Endothelial cell (in vitro differentiated cells): ENCODE data around the gene MED27. TPM values are rescaled to one million over a fixed set of nuclear protein-coding genes. Genes with fewer than 3 reads are reported as not detected.

Experiments used
- DNase-seq: peaks from one replicate; pipeline ENCODE4 v3.0.0; 2021; ENCODE audit warnings: low spot score
- H3K27ac Mint-ChIP-seq: one replicate; pipeline ENCODE4 v1.8.0; 2021; ENCODE audit warnings: mixed read lengths, inconsistent platforms; ENCODE audit not compliant: unreplicated experiment
- H3K27me3 Mint-ChIP-seq: one replicate; pipeline ENCODE4 v1.8.0; 2021; ENCODE audit warnings: mild to moderate bottlenecking, moderate library complexity, mixed read lengths, inconsistent platforms; ENCODE audit not compliant: unreplicated experiment
- H3K36me3 Mint-ChIP-seq: one replicate; pipeline ENCODE4 v1.8.0; 2021; ENCODE audit warnings: mild to moderate bottlenecking, low read depth, mixed read lengths, inconsistent platforms; ENCODE audit not compliant: unreplicated experiment
- H3K4me1 Mint-ChIP-seq: one replicate; pipeline ENCODE4 v1.8.0; 2021; ENCODE audit warnings: mild to moderate bottlenecking, mixed read lengths, inconsistent platforms; ENCODE audit not compliant: unreplicated experiment
- H3K4me3 Mint-ChIP-seq: one replicate; pipeline ENCODE4 v1.8.0; 2021; ENCODE audit warnings: mild to moderate bottlenecking, mixed read lengths, inconsistent platforms; ENCODE audit not compliant: unreplicated experiment
- H3K9me3 Mint-ChIP-seq: one replicate; pipeline ENCODE4 v1.8.0; 2021; ENCODE audit warnings: mixed read lengths, inconsistent platforms; ENCODE audit not compliant: unreplicated experiment
- total RNA-seq: library from RNA; stranded (reverse); fragmentation: NEBNext Ultra II Directional; extraction: Animal tissue kit (Norgen Biotek cat#: 25700); gene quantifications from one replicate; pipeline ENCODE4 v1.2.1, GENCODE V29; 2021; ENCODE audit not compliant: unreplicated experiment
- TF ChIP-seq, protein P1 (sequence below): fragments of 200-600 bp; sonication (generic); IDR thresholded peaks from one replicate; pipeline ENCODE4 v1.5.0; 2021; ENCODE audit warnings: antibody characterized with exemption; ENCODE audit not compliant: unreplicated experiment

MED27 gene
- total RNA-seq, 1 donor from 2014 or later = 24.0 TPM

DNA sequence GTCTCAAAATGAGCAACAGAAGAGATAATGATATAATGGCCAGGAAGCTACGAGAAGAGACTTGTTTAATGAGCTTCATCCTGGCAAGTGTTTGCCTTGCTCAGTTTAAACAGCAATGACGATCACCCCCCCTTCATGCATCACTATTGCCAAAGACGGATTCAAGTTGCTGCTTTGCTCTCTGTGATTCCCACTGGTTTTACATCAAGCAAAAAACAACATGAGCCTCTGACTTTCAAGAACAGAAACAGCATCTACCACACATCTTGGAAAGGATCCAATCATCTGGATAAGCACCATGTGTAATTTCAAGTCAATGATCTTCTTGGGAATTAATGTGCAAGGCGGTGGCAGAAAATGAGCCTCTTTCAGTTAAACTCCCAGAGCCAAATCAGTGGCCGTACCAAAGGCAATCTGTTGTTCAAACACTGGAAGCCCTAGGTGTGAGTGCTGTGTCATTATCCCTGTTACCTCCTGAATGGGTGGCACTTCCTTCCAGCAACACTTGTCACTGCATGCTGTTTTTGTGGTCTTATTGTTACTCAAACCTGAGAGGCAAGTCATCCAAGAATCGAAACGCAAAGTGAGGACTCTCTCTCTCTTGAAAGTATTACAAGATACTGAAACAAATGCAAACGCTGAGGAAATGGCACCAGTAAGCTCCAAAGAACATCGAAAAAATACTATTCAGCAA, 72.8 kb downstream of the MED27 start:
- Mint-ChIP-seq H3K27me3 (peaks cover 4% of the 10 kb centered on the region), H3K4me3 (no peak overlapping the region), H3K27ac (no peak overlapping the region), H3K4me1 (peaks cover 7% of the 10 kb centered on the region), H3K36me3 (no peaks in the 10 kb centered on the region), H3K9me3 (no peaks in the 10 kb centered on the region)
- TF ChIP-seq, protein P1, sequence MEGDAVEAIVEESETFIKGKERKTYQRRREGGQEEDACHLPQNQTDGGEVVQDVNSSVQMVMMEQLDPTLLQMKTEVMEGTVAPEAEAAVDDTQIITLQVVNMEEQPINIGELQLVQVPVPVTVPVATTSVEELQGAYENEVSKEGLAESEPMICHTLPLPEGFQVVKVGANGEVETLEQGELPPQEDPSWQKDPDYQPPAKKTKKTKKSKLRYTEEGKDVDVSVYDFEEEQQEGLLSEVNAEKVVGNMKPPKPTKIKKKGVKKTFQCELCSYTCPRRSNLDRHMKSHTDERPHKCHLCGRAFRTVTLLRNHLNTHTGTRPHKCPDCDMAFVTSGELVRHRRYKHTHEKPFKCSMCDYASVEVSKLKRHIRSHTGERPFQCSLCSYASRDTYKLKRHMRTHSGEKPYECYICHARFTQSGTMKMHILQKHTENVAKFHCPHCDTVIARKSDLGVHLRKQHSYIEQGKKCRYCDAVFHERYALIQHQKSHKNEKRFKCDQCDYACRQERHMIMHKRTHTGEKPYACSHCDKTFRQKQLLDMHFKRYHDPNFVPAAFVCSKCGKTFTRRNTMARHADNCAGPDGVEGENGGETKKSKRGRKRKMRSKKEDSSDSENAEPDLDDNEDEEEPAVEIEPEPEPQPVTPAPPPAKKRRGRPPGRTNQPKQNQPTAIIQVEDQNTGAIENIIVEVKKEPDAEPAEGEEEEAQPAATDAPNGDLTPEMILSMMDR = no peak
- no peak for DNase-seq

DNA sequence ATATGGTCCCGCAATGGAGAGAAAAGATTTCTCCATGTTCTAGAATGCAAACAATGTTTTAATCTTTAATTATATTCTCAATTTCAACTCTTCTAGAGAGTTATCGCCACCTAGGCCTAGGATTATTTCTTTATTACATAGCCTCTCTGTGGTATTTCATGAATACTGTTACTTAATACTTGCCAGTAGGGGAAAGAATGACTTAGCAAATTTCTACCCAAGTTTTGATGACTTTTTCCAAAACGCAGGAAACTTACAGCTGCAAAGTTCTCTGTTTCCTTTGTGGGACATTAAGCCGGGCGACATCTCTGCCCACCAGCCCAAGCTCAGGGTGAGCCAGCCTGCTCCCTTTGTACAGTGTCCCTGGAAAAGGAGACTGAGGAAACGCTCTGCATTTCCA, 73.8 kb downstream of the MED27 start:
- Mint-ChIP-seq H3K9me3 (no peaks in the 10 kb centered on the region), H3K4me1 (peaks cover 7% of the 10 kb centered on the region), H3K27me3 (peaks cover 4% of the 10 kb centered on the region), H3K36me3 (no peaks in the 10 kb centered on the region), H3K27ac (no peak overlapping the region), H3K4me3 (no peak overlapping the region)
- TF ChIP-seq, protein P1 = no peak
- DNase-seq = no peak

DNA sequence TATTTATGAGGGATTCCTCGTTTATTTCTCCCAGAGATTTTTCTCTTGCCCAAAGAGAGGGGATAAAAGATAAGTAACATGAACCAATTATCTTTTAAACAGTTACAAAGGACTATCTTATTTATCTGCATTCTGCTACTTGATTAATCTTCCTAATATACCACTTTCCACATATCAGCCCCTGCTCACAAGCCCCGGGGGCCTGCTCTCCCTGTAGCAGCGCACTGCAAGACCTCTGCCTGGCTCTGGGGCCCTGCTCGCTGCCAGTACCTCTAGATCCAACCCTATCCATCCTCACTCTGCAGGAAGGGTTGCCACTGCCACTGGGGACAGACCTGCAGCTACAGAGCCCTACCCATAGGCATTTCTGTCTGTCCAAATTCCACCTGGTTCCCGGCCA, 75.3 kb downstream of the MED27 start:
- Mint-ChIP-seq H3K4me3 (no peak overlapping the region), H3K4me1 (peaks cover 7% of the 10 kb centered on the region), H3K9me3 (no peaks in the 10 kb centered on the region), H3K36me3 (no peaks in the 10 kb centered on the region), H3K27ac (no peak overlapping the region), H3K27me3 (peaks cover 6% of the 10 kb centered on the region)
- DNase-seq = no peak
- TF ChIP-seq, protein P1 = no peak

DNA sequence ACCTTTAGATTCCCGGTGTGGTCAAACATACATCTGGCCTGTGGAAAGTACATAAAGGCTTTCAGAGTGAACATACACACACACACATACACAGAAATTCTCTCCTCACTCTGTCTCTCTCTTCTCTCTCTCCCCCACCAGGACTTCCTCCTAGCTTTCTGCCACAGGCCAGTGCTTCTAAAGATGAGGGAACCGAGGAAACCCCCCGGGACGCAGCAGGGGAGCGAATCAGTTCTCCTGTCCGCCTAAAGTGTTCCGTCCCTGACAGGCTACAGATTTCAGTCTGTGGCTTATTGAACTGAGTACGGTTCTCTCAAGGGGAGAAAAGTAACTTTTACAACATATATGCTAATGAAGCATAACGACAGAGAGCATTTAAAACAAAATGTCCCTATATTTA, 75.8 kb downstream of the MED27 start:
- Mint-ChIP-seq H3K4me1 (peaks cover 8% of the 10 kb centered on the region), H3K27me3 (peaks cover 6% of the 10 kb centered on the region), H3K9me3 (no peaks in the 10 kb centered on the region), H3K4me3 (no peak overlapping the region), H3K36me3 (no peaks in the 10 kb centered on the region), H3K27ac (no peak overlapping the region)
- no peak for DNase-seq
- TF ChIP-seq, protein P1 = no peak

DNA sequence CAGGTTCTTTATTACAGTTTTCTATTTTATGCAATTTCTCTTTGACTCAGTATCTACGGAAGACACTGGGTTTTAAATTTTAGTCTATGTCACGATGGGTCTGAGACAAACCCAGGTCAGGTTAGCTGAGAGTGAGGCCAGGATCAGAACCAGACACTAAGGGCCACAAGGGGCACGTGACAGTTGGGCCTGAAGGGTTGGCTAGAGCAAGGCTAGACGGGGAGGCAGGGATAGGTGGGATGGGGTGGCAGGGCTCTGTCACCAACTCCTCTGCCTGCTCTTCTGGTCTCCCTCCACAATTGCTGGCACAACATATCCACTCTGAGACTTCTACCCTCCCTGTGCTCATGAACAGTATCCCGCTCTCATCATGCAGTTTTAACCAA, 76.4 kb downstream of the MED27 start:
- no peak for DNase-seq
- Mint-ChIP-seq H3K9me3 (no peaks in the 10 kb centered on the region), H3K4me3 (no peak overlapping the region), H3K27me3 (peaks cover 6% of the 10 kb centered on the region), H3K36me3 (no peaks in the 10 kb centered on the region), H3K4me1 (peaks cover 14% of the 10 kb centered on the region), H3K27ac (no peak overlapping the region)
- TF ChIP-seq, protein P1 = no peak
